Urothelium cell line (cell line): ENCODE results near the gene MSI2.

ENCODE experiments used
- DNase-seq: peaks from one replicate; pipeline ENCODE4 v3.0.0; 2011; ENCODE audit warnings: low spot score, mixed read lengths
- FAIRE-seq: peaks from 2 replicates; lab custom pipeline; 2011; peaks lifted over from hg19 to GRCh38; lab: Jason Lieb, UNC

Gene MSI2

GRCh38 chr17:57245786-57246185 lies 10.5 kb upstream of the MSI2 start:
- no peak for FAIRE-seq
- no peak for DNase-seq

DNA sequence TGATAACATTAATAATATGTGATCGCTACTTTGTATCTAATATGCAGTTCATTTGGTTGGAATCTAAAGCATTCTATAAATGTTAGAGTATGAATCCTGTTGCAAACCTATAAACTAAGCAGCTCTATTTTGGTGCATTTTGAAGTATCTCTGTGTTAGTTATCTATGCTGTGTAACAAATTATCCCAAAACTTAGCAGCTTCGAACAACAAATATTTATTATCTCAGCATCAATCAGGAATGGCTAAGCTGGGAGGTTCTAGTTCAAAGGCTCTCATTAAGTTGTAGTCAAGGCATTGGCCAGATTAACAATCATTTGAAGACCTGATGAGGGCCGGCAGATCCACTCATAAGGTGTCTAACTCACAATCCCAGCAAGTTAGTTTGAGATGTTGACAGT lies 10.1 kb upstream of the MSI2 start:
- no peak for FAIRE-seq
- no peak for DNase-seq

- no peak for FAIRE-seq
- no peak for DNase-seq
These were observed 9.1 kb upstream of the MSI2 start for GRCh38 chr17:57247261-57247660.

GRCh38 chr17:57247913-57248312 lies 8.4 kb upstream of the MSI2 start:
- no peak for DNase-seq
- no peak for FAIRE-seq

- no peak for DNase-seq
- no peak for FAIRE-seq
These were observed 6.8 kb upstream of the MSI2 start for GRCh38 chr17:57249520-57249919.

DNA sequence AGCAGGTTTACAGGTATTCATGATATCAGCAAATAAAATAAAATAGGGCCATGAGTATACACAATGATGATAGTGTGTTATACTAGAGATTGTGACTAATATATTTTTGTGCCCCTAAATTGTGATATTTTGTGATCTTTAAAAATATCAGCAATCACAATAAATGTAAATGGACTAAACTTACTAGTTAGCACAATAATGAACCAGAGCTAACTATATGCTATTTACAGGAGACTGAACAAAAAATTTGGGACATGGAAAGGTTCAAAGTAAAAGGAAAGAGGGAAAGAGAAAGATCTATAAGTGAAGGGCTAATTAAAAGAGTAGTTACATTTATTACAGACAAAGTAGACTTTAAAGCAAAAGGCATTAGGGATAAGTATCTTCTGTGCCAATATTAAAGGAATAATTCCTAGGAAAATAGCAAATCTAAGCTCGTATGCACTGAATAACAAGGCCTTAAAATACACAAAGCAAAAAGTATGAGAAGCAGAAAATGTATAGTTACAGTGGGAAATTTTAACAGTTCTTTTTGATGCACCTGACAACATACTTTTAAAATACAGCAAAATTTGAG lies 5.0 kb upstream of the MSI2 start:
- no peak for FAIRE-seq
- no peak for DNase-seq

DNA sequence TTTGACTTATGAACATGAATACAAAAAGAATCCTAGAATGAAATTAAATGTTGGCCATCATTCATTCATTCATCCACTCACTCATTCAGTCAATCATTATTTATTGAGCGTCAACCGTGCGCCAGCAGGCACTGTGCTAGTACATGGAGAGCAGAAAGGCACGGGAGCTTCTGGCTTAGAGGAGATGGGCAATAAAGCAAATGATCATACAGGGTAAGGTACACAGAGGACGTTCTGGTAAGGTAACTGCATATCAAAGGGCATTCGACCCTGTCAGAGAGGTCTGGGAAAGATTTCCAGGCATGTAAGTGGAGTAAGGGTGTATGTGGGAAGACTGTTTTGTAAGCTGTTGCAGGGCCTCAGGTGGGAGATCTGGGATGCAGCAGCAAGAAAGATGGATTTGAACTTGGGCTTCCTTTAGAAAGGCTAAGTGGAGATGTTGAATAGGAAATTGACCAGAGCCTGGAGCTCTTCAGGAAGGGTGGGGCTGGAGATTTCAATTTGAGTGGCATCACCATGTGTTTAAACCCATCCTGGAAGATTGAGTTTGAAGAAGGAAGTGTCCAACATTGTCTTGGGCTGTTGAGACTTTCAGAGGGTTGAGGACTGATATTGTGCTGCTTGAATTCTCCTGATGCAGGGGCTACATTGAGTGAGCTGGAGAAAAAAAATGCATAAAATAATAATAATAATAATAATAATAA lies 2.8 kb upstream of the MSI2 start:
- DNase-seq (no peak), FAIRE-seq (no peak)

- DNase-seq = no peak
- FAIRE-seq = no peak
These were observed 1.0 kb upstream of the MSI2 start for GRCh38 chr17:57255182-57255775.

DNA sequence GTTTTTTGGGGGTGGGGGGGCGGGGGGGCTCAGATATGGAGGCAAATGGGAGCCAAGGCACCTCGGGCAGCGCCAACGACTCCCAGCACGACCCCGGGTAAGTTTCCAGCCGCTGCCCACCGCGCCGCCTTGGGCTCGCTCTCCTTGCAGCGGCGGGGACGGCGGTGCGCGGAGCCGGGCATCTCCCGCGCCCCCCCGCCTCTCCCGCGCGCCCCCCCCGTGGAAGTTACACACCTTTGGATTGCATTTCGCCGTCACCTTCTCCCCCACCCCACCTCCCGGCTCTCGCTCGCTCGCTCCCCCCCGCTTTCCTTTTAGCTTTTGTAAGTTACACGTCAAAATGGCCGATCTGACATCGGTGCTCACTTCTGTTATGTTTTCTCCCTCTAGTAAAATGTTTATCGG lies 387 bp downstream of the MSI2 start:
- no peak for DNase-seq

DNA sequence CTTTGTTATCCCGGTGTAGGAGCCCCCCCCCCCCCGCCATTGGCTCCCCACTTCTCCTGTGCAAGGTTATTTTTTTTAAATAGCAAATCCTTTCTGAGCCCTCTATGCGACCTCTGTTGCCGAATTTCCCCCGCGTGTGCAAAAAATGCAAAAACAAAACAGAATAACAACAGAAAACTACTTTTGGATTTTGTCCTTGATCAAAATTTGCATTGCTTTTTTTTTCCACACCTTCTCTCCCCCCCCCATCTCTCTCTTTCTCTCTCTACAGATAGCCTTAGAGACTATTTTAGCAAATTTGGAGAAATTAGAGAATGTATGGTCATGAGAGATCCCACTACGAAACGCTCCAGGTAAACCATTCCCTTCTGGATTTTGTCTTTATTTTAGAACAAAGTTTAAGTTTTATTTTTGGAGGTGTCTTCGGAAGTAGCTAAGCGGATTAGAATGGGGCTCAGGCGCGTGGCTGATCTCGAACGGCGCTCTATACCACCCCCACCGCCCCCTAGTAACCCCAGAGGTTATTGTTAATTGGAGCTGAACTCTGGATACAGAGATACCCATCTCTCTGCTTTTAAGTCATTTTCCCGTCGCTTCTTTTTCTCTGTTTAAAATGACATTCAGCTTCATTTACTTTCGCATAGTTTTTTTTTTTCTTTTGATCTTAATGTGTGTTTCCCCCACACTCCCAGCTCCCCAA lies 1.0 kb downstream of the MSI2 start:
- FAIRE-seq (no peak), DNase-seq (no peak)

More for the DNA sequence above, 387 bp downstream of the MSI2 start:
- FAIRE-seq = no peak

DNA sequence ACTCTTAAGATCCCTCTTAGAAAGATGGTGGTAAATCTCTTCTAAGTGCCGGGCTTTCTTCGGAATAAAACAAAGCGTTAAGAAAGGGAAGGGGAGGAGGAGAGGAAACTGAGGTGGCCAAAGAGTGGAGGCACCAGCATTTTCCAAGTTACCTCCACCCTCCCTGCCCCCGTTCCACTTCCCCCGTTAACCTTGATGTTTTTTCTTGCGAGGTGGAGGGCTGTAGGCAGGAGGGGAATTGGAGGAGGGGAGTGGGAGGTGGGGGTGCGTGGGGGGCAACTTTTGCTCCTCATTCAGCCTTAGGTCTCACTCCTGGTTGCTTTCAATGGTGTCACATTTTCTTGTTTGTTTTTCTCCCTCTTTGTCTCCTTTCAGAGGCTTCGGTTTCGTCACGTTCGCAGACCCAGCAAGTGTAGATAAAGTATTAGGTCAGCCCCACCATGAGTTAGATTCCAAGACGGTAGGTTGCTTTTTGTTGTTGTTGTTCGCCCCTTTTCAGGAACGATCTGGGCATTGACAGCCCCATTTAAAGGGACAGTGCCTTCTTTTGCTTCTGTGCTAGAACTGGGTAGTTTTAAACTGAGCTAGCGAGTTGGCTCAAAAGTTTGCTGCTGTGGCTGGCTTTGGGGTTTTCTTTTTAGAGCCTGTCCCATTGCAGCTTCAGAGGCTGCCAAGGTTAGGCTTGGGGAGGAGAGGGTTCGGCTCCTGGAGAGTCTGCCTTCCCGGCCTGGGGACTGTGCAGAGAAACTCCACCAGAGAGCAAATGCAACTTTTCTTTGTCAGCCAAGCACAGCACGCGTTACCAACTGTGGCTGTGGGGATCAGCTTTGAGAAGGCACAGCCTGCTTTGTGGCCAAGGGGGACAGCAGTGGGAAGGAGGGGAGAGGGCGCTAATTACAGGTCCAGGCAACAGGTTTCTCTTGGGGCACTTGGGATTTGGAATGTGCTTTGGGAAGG lies 1.9 kb downstream of the MSI2 start:
- DNase-seq (no peak), FAIRE-seq (no peak)

GRCh38 chr17:57259306-57259705 lies 3.0 kb downstream of the MSI2 start:
- DNase-seq (no peak), FAIRE-seq (no peak)

DNA sequence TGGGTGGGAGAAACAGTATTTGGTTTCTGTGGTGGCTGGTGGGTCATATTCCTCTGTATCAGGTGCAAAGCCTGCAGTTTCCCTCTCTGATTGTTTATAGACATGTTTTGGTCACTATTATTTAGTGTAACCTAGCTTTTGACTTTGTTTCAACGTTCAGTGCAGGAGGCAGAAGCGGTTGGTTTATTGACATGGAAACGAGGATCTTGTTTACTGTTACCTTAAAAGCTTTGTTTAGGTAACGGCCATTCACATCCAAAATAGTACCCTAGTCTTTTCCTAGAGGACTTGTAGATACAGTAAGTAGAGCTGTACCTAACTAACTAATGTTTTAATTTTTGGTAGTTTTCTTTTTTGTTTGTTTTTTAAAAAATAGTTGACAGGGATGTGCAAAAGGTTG lies 3.5 kb downstream of the MSI2 start:
- FAIRE-seq (no peak), DNase-seq (no peak)

DNA sequence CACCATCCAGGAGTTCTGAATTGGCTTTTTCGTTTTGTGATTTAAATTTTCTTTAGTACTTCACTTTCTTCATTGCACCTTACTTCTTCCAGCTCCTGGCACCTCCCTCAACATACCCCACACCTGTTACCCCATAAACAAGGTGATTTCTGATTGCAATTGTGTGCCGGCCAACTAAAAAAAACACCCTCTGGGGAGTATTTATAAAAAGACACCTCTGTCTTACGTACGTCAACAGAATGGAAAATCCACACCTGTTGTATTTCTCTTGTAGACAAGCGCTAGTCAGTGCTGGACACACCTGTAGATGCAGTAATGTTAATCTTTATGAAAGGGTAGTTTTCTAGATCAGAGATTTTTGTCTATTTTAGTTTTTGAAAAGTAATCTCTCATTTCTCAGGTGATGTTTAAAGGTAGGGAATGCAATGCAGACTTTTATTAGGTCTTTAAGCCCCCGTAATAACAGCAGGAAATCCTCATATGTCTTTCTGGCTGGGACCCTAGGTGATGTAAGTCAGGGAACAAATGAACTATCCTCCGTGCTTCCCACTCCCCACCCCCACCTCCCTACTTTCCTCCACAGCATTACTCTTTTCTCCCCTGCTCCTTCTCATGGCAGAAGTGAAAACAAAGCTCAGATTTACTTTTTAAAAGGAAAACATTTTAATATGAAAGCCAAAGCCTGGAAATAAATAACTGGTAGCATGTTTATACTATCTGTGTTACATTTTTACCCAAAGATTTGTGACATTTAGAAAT lies 4.2 kb downstream of the MSI2 start:
- FAIRE-seq (no peak), DNase-seq (no peak)

- FAIRE-seq = no peak
- no peak for DNase-seq
These were observed 4.8 kb downstream of the MSI2 start for GRCh38 chr17:57261084-57261461.

DNA sequence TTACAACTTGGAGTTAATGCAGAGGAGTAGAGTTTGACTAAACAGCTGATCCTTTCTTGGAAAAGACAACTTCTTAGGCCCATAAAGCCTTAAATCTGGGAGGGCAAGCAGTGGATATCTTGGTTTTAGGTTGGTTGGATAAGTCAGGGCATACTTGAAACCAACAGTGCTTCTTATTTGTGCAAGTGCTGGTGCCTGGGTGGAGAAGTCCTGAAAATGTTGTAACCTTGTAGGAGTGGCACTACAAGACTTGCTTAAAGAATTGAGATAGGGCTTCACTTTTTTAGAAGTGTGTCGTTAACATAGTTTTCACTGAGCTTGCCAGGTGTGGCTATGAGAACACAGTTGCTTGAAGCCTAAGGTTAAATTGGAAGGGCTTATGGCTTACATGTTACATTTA lies 6.2 kb downstream of the MSI2 start:
- FAIRE-seq = no peak
- DNase-seq = no peak

DNA sequence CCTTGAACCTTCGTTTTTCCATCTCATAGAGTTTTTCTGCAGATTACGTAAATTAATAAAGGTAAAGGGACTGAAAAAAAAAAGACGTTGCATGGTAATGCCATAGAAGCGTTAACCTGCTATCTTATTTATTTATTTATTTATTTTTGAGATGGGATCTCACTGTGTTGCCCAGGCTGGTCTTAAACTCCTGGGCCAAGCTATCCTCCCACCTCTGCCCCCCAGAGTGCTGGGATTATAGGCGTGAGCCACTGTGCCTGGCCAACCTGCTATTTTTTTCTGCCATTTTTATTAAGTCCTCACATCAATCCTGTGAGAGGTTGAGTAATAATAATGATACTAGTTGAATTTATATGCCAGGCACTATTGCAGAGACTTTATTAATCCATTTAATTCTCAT lies 7.9 kb downstream of the MSI2 start:
- DNase-seq = no peak
- FAIRE-seq = no peak

GRCh38 chr17:57264776-57265175 lies 8.5 kb downstream of the MSI2 start:
- DNase-seq (no peak), FAIRE-seq (no peak)

DNA sequence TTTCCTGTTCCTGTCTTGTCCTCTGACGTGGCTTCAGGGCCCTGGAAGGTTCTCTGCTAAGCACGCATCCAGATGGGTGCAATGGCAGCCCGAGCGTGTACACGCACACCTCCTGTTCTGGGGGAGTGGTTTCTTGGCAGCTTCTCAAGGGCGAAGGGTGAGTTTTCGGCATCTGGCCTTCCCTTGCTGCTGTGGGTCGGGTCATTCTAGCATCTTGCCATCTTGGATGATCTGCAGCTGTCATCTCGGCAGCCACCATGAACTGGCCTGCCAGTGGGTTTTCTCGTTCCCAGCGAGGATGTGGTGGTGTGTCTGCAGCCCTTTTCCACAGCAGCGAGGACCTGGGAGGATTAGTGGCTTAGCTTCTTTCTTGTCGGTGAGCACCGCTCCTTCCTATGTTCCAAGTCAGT lies 10.6 kb downstream of the MSI2 start:
- FAIRE-seq (no peak), DNase-seq (no peak)

DNA sequence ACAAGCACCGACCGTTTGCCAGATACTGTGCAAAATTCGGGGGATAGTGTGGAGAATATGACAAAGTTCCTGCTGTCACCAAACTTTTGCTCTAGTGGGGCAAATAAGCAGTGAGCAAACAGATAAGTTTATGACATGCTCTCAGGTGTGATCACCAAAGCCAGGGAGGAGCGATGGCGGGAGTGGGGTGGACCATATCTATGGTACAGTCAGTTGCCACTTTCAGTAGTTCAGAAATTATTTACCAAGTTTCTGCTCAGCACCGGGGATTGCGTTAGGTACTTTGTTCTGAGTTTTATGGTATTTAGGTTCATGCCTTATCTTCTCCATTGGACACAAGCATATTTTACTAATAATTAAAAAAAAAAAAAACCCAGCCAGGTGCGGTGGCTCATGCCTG lies 11.9 kb downstream of the MSI2 start:
- no peak for FAIRE-seq
- DNase-seq = no peak
